ENCODE measurements around the gene REG4.
"Not testable (repeated sequence)": the region's sequence is repeated elsewhere in the genome, so short reads cannot be mapped to it uniquely, and the experiment has no call there.

REG4 gene

GRCh38 chr1:119811387-119811786, at the start of gene REG4:
TSS of gene REG4 (minus strand) at chr1:119811460. CDS start at chr1:119808769, 2,691 bp downstream.
- FAIRE-seq (no peak), DNase-seq (ENCODE audit: insufficient read length, low spot score) (no peak)
- TF ChIP-seq, protein P1, sequence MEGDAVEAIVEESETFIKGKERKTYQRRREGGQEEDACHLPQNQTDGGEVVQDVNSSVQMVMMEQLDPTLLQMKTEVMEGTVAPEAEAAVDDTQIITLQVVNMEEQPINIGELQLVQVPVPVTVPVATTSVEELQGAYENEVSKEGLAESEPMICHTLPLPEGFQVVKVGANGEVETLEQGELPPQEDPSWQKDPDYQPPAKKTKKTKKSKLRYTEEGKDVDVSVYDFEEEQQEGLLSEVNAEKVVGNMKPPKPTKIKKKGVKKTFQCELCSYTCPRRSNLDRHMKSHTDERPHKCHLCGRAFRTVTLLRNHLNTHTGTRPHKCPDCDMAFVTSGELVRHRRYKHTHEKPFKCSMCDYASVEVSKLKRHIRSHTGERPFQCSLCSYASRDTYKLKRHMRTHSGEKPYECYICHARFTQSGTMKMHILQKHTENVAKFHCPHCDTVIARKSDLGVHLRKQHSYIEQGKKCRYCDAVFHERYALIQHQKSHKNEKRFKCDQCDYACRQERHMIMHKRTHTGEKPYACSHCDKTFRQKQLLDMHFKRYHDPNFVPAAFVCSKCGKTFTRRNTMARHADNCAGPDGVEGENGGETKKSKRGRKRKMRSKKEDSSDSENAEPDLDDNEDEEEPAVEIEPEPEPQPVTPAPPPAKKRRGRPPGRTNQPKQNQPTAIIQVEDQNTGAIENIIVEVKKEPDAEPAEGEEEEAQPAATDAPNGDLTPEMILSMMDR (IDR thresholded peaks at IDR 0.05; ENCODE audit: insufficient read depth, missing control alignments): no peak

GRCh38 chr1:119859647-119860046, 48.4 kb upstream of the REG4 start:
- FAIRE-seq (no peak), DNase-seq (ENCODE audit: insufficient read length, low spot score) (no peak)
- TF ChIP-seq, protein P1 (IDR thresholded peaks at IDR 0.05; ENCODE audit: insufficient read depth, missing control alignments): no peak

DNA sequence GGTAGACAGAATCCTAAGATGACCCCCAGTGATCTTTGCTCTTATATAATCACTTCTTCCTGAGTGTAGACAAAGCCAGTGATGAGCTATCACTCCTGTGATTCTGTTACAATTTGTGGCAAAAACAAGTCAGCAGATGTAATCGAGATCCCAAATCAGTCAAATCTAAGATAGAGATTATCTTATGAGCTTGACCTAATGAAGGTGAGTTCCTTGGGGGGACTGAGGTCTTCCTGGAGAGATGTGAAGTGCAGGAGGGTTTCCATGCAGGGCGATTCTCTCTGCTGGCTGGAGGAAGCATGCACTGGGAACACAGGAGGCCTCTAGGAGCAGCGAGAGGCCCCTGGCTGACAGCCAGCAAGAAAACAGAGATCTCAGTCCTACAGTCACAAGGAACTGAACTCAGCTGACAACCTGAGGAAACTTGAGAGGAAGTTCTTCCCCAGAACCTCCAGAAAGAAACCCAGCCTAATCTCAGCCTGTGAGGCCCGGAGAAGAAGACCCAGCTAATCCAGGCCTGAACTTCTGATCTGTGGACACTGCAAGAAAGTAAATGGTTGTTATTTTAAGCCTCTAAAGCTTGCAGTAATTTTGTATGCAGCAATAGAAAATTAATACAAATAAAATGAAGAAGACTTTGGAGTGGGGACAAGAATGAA, 47.4 kb upstream of the REG4 start:
- not testable (repeated sequence) for DNase-seq (ENCODE audit: insufficient read length, low spot score); FAIRE-seq

DNA sequence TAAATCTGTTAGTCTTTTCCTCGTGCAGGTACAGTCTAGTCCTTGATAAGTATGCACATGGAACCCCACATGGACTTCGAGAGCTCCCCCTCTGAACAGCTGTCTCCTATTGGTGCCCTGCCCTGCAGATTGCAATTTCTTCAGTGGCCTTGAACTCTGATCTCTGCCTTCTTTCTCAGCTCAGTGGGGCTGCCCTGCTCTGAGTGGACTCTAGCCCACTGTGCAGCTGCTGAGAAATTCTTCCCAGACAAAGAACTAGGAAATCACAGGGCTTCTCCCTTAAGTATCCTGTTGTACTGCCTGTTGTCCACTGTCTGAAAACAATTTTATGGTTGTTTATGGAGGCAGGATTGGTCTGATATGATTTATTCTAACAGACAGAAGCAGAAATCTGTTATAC, 46.9 kb upstream of the REG4 start:
- TF ChIP-seq, protein P1 (IDR thresholded peaks at IDR 0.05; ENCODE audit: insufficient read depth, missing control alignments): no peak
- FAIRE-seq (no peak), DNase-seq (ENCODE audit: insufficient read length, low spot score) (no peak)

DNA sequence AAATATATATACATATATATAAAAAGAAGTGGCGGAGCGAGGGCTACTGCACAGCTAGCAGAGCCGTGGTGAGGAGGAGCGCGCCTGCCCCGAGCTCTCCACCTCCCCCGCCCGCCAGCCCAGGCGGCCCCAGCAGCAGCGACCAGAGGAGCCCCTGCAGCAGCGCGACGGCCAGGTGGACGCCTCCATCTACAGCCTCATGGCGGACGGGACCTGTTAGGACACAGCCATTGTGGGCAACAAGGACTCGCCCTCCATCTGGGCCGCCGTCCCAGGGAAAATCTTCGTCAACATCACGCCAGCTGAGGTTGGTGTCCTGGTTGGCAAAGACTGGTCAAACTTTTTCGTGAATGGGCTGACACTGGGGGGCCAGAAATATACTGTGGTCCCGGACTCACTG, 41.9 kb upstream of the REG4 start:
- FAIRE-seq: no peak
- no peak for DNase-seq (ENCODE audit: insufficient read length, low spot score)
- TF ChIP-seq, protein P1 (IDR thresholded peaks at IDR 0.05; ENCODE audit: insufficient read depth, missing control alignments): no peak

DNA sequence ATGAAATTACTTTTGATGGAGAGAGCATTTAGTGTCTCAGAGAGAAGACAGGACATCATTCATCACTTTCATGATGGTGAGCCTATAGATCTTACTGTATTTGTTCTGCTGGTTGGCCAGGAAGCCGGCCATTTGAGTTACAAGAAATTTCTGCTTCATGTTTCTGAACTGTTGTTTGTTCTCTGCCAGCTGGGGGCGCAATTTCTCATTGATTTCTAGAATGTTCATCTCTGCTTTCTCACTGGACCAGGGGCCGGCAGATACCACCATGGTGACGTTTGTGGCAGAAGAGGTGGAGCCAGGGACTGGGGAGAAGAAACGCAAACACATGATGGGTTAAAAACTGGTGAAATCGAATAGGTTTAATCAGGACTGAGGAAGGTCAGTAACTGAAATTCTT, 32.9 kb upstream of the REG4 start:
- not testable (repeated sequence) for DNase-seq (ENCODE audit: insufficient read length, low spot score); FAIRE-seq

GRCh38 chr1:119841306-119841705, 30.0 kb upstream of the REG4 start:
- TF ChIP-seq, protein P1 (IDR thresholded peaks at IDR 0.05; ENCODE audit: insufficient read depth, missing control alignments): no peak
- DNase-seq (ENCODE audit: insufficient read length, low spot score) (no peak), FAIRE-seq (no peak)

GRCh38 chr1:119840745-119841144, 29.5 kb upstream of the REG4 start:
- no peak for FAIRE-seq
- TF ChIP-seq, protein P1 (IDR thresholded peaks at IDR 0.05; ENCODE audit: insufficient read depth, missing control alignments): no peak
- DNase-seq (ENCODE audit: insufficient read length, low spot score): no peak

Data from D721Med (cell line).